Testis (tissue), 3 donors: Measurements from ENCODE around the gene MYO1D. TPM values are rescaled to one million over a fixed set of nuclear protein-coding genes. Genes with fewer than 3 reads are reported as not detected.
"Not testable (repeated sequence)": the region's sequence is repeated elsewhere in the genome, so short reads cannot be mapped to it uniquely, and the experiment has no call there.

Source experiments
- DNase-seq: peaks from one replicate; pipeline ENCODE4 v3.0.0-alpha.2; 2019
- H3K27ac ChIP-seq, 2 donors: fragments of 200-600 bp; sonication (generic); one replicate each; pipeline ENCODE4 v1.5.1; 2019
- H3K27me3 ChIP-seq: fragments of 200-600 bp; sonication (generic); one replicate; pipeline ENCODE4 v1.5.1; 2019
- H3K36me3 ChIP-seq: fragments of 200-600 bp; sonication (generic); one replicate; pipeline ENCODE4 v1.5.1; 2017; ENCODE audit warnings: low read depth; ENCODE audit errors: missing control alignments
- H3K4me1 ChIP-seq: fragments of 200-600 bp; sonication (generic); one replicate; pipeline ENCODE4 v1.5.1; 2019
- H3K4me3 ChIP-seq, 2 donors: fragments of 200-600 bp; sonication (generic); one replicate each; pipeline ENCODE4 v1.5.1; 2017 to 2019
- H3K9me3 ChIP-seq: fragments of 200-600 bp; sonication (generic); one replicate; pipeline ENCODE4 v1.5.1; 2017
- CTCF ChIP-seq, 3 experiments: fragments of 450-650 bp in 2 of 3; fragments of 200-600 bp in 1 of 3; sonication (generic) in 1 of 3; IDR thresholded peaks; one replicate each; pipeline ENCODE4 v1.5.1; 2016 to 2019; ENCODE audit warnings: antibody characterized with exemption in 3 of 3, mild to moderate bottlenecking in 2 of 3, moderate library complexity in 1 of 3
- POLR2A ChIP-seq: fragments of 450-650 bp; IDR thresholded peaks from one replicate; pipeline ENCODE4 v1.6.1; 2017; ENCODE audit warnings: antibody characterized with exemption, mild to moderate bottlenecking, moderate library complexity
- WGBS, 2 donors: methylation state at CpG; one replicate each; pipeline ENCODE4 v1.1.5; 2018; 5-methylcytosine and 5-hydroxymethylcytosine counted together
- intact Hi-C: fragments of 100-400 bp; cut with DNase I; formaldehyde crosslinking; loops from one replicate; pipeline ENCODE4 v1.15.1; 2023; ENCODE audit warnings: low total_unique reads
- polyA plus RNA-seq: library from polyadenylated mRNA; stranded (reverse); fragments of 350-450 nt; fragmentation: Illumina TruSeq; extraction: RNeasy Lipid Tissue Mini Kit (QIAGEN cat#74804); gene quantifications from one replicate; pipeline ENCODE4 v1.2.3, GENCODE V29; 2014; ENCODE audit warnings: low read depth, low replicate concordance; ENCODE audit not compliant: insufficient read depth
- total RNA-seq, 2 donors: library from RNA; depleted of rRNA; stranded (reverse); fragments of >200 nt; gene quantifications; one replicate each; pipeline ENCODE4 v1.2.3, GENCODE V29; 2016

Gene MYO1D
- total and polyA plus RNA-seq, 3 donors from 2014 or later: 29.5 to 34.1 (median 33.6) TPM

- H3K4me3 ChIP-seq: no peak overlapping the region
- no peaks in the 10 kb centered on the region for H3K4me1 ChIP-seq
- WGBS, 2 donors: 84 to 97% methylated on average over 2 of the region's 2 CpGs
- H3K27ac ChIP-seq: no peak overlapping the region
- intact Hi-C loops: no loop called here
- no peak for DNase-seq
- no peaks in the 10 kb centered on the region for H3K36me3 ChIP-seq
- no peaks in the 10 kb centered on the region for H3K9me3 ChIP-seq
- TF ChIP-seq POLR2A (no peak), CTCF (IDR thresholded peaks at IDR 0.05) (no peak)
- H3K27me3 ChIP-seq: no peaks in the 10 kb centered on the region
Observed at GRCh38 chr17:32896647-32897258, 19.8 kb upstream of the MYO1D start.

- no peak for DNase-seq
- no peak for TF ChIP-seq POLR2A
- TF ChIP-seq CTCF (IDR thresholded peaks at IDR 0.05): no peak
- Histone ChIP-seq H3K9me3 (no peaks in the 10 kb centered on the region), H3K27ac (no peak overlapping the region), H3K36me3 (no peaks in the 10 kb centered on the region), H3K27me3 (no peaks in the 10 kb centered on the region), H3K4me3 (no peak overlapping the region), H3K4me1 (no peaks in the 10 kb centered on the region)
- WGBS, 2 donors: 58 to 70% methylated on average over 4 of the region's 4 CpGs
- intact Hi-C loops: no loop called here
Observed at GRCh38 chr17:32894245-32894644, 17.3 kb upstream of the MYO1D start.

GRCh38 chr17:32887410-32887809 is 10.5 kb upstream of the MYO1D start:
- H3K9me3 ChIP-seq, H3K27ac ChIP-seq, H3K4me1 ChIP-seq, H3K27me3 ChIP-seq, DNase-seq, H3K4me3 ChIP-seq, H3K36me3 ChIP-seq, intact Hi-C loops: not testable (repeated sequence)
- WGBS, 2 donors: 50% methylated on average over 4 of the region's 14 CpGs; no CpG with 5 or more reads in 1 of the 2 donors

- H3K9me3 ChIP-seq, H3K27me3 ChIP-seq, DNase-seq, H3K4me1 ChIP-seq, H3K36me3 ChIP-seq, intact Hi-C loops, H3K27ac ChIP-seq, H3K4me3 ChIP-seq: not testable (repeated sequence)
- 60 to 92% methylated on average over 8 to 9 of the region's 16 CpGs for WGBS, 2 donors
Observed at GRCh38 chr17:32886951-32887350, 10.0 kb upstream of the MYO1D start.

GRCh38 chr17:32882734-32883133 is 5.8 kb upstream of the MYO1D start:
- Histone ChIP-seq H3K4me3 (no peak overlapping the region), H3K27me3 (no peaks in the 10 kb centered on the region), H3K4me1 (peaks cover under 1% of the 10 kb centered on the region), H3K36me3 (no peaks in the 10 kb centered on the region), H3K9me3 (no peaks in the 10 kb centered on the region), H3K27ac (no peak overlapping the region)
- DNase-seq: no peak
- no peak for TF ChIP-seq POLR2A
- no peak for TF ChIP-seq CTCF (IDR thresholded peaks at IDR 0.05)
- 77 to 85% methylated on average over 4 of the region's 4 CpGs for WGBS, 2 donors
- intact Hi-C loops: no loop called here

- Histone ChIP-seq H3K9me3 (no peaks in the 10 kb centered on the region), H3K27ac (no peak overlapping the region), H3K4me3 (no peak overlapping the region), H3K36me3 (no peaks in the 10 kb centered on the region), H3K27me3 (no peaks in the 10 kb centered on the region), H3K4me1 (peaks cover 5% of the 10 kb centered on the region)
- DNase-seq: no peak
- intact Hi-C loops: no loop called here
- TF ChIP-seq CTCF (IDR thresholded peaks at IDR 0.05) (no peak), POLR2A (no peak)
- 75 to 82% methylated on average over 6 of the region's 6 CpGs for WGBS, 2 donors
Observed at GRCh38 chr17:32882029-32882428, 5.1 kb upstream of the MYO1D start.
